ENCODE results near the gene HK1.
"Not testable (repeated sequence)": the region's sequence is repeated elsewhere in the genome, so short reads cannot be mapped to it uniquely, and the experiment has no call there.

The HK1 gene

GRCh38 chr10:69254877-69255276 lies 23.4 kb upstream of the HK1 start:
- DNase-seq (ENCODE audit: low read depth), result no peak

GRCh38 chr10:69259547-69260243 lies 18.6 kb upstream of the HK1 start:
- no peak for DNase-seq (ENCODE audit: low read depth)

- DNase-seq (ENCODE audit: low read depth), result no peak
Observed at GRCh38 chr10:69261184-69261583, 17.1 kb upstream of the HK1 start.

GRCh38 chr10:69262292-69262751 lies 16.0 kb upstream of the HK1 start:
- DNase-seq (ENCODE audit: low read depth), result no peak

- no peak for DNase-seq (ENCODE audit: low read depth)
Observed at GRCh38 chr10:69265521-69265920, 12.8 kb upstream of the HK1 start.

- no peak for DNase-seq (ENCODE audit: low read depth)
Observed at GRCh38 chr10:69268761-69269416, 9.4 kb upstream of the HK1 start.

- DNase-seq (ENCODE audit: low read depth), result no peak
Observed at GRCh38 chr10:69269761-69270160, 8.5 kb upstream of the HK1 start.

GRCh38 chr10:69270990-69271389 lies 7.3 kb upstream of the HK1 start:
- no peak for DNase-seq (ENCODE audit: low read depth)

GRCh38 chr10:69272624-69273023 lies 5.7 kb upstream of the HK1 start:
- DNase-seq (ENCODE audit: low read depth), result no peak

- DNase-seq (ENCODE audit: low read depth), result no peak
Observed at GRCh38 chr10:69275444-69275843, 2.9 kb upstream of the HK1 start.

- DNase-seq (ENCODE audit: low read depth), result no peak
Observed at GRCh38 chr10:69276503-69276902, 1.8 kb upstream of the HK1 start.

- DNase-seq (ENCODE audit: low read depth), result no peak
Observed at GRCh38 chr10:69279110-69279509, 814 bp downstream of the HK1 start.

GRCh38 chr10:69281507-69282413 lies 3.5 kb downstream of the HK1 start:
- DNase-seq (ENCODE audit: low read depth), result no peak

- not testable (repeated sequence) for DNase-seq (ENCODE audit: low read depth)
Observed at GRCh38 chr10:69284402-69284801, 6.1 kb downstream of the HK1 start.

- no peak for DNase-seq (ENCODE audit: low read depth)
Observed at GRCh38 chr10:69285699-69286098, 7.4 kb downstream of the HK1 start.

- DNase-seq (ENCODE audit: low read depth), result no peak
Observed at GRCh38 chr10:69287181-69287580, 8.9 kb downstream of the HK1 start.

- DNase-seq (ENCODE audit: low read depth), result no peak
Observed at GRCh38 chr10:69290993-69291392, 12.7 kb downstream of the HK1 start.

- DNase-seq (ENCODE audit: low read depth), result no peak
Observed at GRCh38 chr10:69292459-69292858, 14.2 kb downstream of the HK1 start.

- no peak for DNase-seq (ENCODE audit: low read depth)
Observed at GRCh38 chr10:69295027-69295636, 16.8 kb downstream of the HK1 start.

GRCh38 chr10:69303632-69304051 lies 25.3 kb downstream of the HK1 start:
- no peak for DNase-seq (ENCODE audit: low read depth)

GRCh38 chr10:69306421-69306820 lies 28.1 kb downstream of the HK1 start:
- no peak for DNase-seq (ENCODE audit: low read depth)

GRCh38 chr10:69307434-69307833 lies 29.1 kb downstream of the HK1 start:
- no peak for DNase-seq (ENCODE audit: low read depth)
